Liver (tissue), 3 donors: ENCODE results near the gene RTL1.

Source experiments
- FOXA2 ChIP-seq: IDR thresholded peaks from 2 replicates; pipeline ENCODE4 v1.6.1; 2016; ENCODE audit warnings: antibody characterized with exemption
- GABPA ChIP-seq, 2 donors: IDR thresholded peaks in 1 of 2; conservative IDR thresholded peaks in 1 of 2; 2 replicates each; pipeline ENCODE4 v1.6.1; 2016; ENCODE audit warnings: antibody characterized with exemption in 2 of 2, mild to moderate bottlenecking in 1 of 2, moderate library complexity in 1 of 2
- HNF4A ChIP-seq, 2 donors: conservative IDR thresholded peaks; 2 replicates each; pipeline ENCODE4 v1.6.1; 2016; ENCODE audit warnings: antibody characterized with exemption in 2 of 2, mild to moderate bottlenecking in 2 of 2
- MAX ChIP-seq: IDR thresholded peaks from 2 replicates; pipeline ENCODE4 v1.6.1; 2016; ENCODE audit warnings: antibody characterized with exemption
- RAD21 ChIP-seq, 2 donors: IDR thresholded peaks; 2 replicates each; pipeline ENCODE4 v1.6.1; 2016; ENCODE audit warnings: antibody characterized with exemption in 2 of 2, mild to moderate bottlenecking in 2 of 2
- SP1 ChIP-seq: IDR thresholded peaks from 2 replicates; pipeline ENCODE4 v1.6.1; 2018; ENCODE audit warnings: antibody characterized with exemption, mild to moderate bottlenecking
- TAF1 ChIP-seq: conservative IDR thresholded peaks from 2 replicates; pipeline ENCODE4 v1.6.1; 2016; ENCODE audit warnings: antibody characterized with exemption, mild to moderate bottlenecking
- YY1 ChIP-seq: IDR thresholded peaks from 2 replicates; pipeline ENCODE4 v1.6.1; 2016; ENCODE audit warnings: antibody characterized with exemption, mild to moderate bottlenecking
- ZBTB33 ChIP-seq: IDR thresholded peaks from 2 replicates; pipeline ENCODE4 v1.6.1; 2016; ENCODE audit warnings: antibody characterized with exemption
- TF ChIP-seq, protein P1 (sequence below): fragments of 150-350 bp; IDR thresholded peaks from 2 replicates; pipeline ENCODE4 v1.5.1; 2017; ENCODE audit warnings: improper control_type of control experiment, low read depth, low read length; ENCODE audit not compliant: missing input control
- TF ChIP-seq, protein P2 (sequence below): IDR thresholded peaks from 2 replicates; pipeline ENCODE4 v1.6.1; 2016; ENCODE audit warnings: antibody characterized with exemption, mild to moderate bottlenecking
- donor health status: healthy.
- donor health status: healthy.

GRCh38 chr14:100844421-100844820 lies 59.1 kb downstream of the RTL1 start:
- TF ChIP-seq, protein P1, sequence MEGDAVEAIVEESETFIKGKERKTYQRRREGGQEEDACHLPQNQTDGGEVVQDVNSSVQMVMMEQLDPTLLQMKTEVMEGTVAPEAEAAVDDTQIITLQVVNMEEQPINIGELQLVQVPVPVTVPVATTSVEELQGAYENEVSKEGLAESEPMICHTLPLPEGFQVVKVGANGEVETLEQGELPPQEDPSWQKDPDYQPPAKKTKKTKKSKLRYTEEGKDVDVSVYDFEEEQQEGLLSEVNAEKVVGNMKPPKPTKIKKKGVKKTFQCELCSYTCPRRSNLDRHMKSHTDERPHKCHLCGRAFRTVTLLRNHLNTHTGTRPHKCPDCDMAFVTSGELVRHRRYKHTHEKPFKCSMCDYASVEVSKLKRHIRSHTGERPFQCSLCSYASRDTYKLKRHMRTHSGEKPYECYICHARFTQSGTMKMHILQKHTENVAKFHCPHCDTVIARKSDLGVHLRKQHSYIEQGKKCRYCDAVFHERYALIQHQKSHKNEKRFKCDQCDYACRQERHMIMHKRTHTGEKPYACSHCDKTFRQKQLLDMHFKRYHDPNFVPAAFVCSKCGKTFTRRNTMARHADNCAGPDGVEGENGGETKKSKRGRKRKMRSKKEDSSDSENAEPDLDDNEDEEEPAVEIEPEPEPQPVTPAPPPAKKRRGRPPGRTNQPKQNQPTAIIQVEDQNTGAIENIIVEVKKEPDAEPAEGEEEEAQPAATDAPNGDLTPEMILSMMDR: no peak
- no peak for TF ChIP-seq SP1
- TF ChIP-seq GABPA (IDR thresholded peaks at IDR 0.05 in 1 of 2, conservative IDR thresholded peaks at IDR 0.05 in 1 of 2): no peak
- TF ChIP-seq, protein P2, sequence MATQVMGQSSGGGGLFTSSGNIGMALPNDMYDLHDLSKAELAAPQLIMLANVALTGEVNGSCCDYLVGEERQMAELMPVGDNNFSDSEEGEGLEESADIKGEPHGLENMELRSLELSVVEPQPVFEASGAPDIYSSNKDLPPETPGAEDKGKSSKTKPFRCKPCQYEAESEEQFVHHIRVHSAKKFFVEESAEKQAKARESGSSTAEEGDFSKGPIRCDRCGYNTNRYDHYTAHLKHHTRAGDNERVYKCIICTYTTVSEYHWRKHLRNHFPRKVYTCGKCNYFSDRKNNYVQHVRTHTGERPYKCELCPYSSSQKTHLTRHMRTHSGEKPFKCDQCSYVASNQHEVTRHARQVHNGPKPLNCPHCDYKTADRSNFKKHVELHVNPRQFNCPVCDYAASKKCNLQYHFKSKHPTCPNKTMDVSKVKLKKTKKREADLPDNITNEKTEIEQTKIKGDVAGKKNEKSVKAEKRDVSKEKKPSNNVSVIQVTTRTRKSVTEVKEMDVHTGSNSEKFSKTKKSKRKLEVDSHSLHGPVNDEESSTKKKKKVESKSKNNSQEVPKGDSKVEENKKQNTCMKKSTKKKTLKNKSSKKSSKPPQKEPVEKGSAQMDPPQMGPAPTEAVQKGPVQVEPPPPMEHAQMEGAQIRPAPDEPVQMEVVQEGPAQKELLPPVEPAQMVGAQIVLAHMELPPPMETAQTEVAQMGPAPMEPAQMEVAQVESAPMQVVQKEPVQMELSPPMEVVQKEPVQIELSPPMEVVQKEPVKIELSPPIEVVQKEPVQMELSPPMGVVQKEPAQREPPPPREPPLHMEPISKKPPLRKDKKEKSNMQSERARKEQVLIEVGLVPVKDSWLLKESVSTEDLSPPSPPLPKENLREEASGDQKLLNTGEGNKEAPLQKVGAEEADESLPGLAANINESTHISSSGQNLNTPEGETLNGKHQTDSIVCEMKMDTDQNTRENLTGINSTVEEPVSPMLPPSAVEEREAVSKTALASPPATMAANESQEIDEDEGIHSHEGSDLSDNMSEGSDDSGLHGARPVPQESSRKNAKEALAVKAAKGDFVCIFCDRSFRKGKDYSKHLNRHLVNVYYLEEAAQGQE: no peak
- no peak for TF ChIP-seq MAX
- TF ChIP-seq TAF1: no peak
- no peak for TF ChIP-seq YY1
- no peak for TF ChIP-seq RAD21 (IDR thresholded peaks at IDR 0.05)
- TF ChIP-seq HNF4A (conservative IDR thresholded peaks at IDR 0.05): no peak
- TF ChIP-seq FOXA2: no peak
- no peak for TF ChIP-seq ZBTB33
